HG02852 (cell line): ENCODE results near the gene BTBD8.

Source experiments
- ATAC-seq: cut with Tn5 transposase; IDR thresholded peaks from one replicate; pipeline ENCODE4 v1.9.1; 2021; ENCODE audit warnings: mild to moderate bottlenecking, moderate library complexity; ENCODE audit not compliant: unreplicated experiment

BTBD8 gene

GRCh38 chr1:92188436-92189255 is 108.5 kb downstream of the BTBD8 start:
- no peak for ATAC-seq

- ATAC-seq = no peak
Measured at GRCh38 chr1:92191726-92192125, 111.6 kb downstream of the BTBD8 start.

GRCh38 chr1:92192246-92192645 is 112.1 kb downstream of the BTBD8 start:
- no peak for ATAC-seq

GRCh38 chr1:92194511-92194910 is 114.4 kb downstream of the BTBD8 start:
- no peak for ATAC-seq

- ATAC-seq = no peak
Measured at GRCh38 chr1:92201973-92202372, 121.8 kb downstream of the BTBD8 start.

- no peak for ATAC-seq
Measured at GRCh38 chr1:92203105-92203504, 123.0 kb downstream of the BTBD8 start.

- ATAC-seq = no peak
Measured at GRCh38 chr1:92210701-92211100, 130.6 kb downstream of the BTBD8 start.

GRCh38 chr1:92211166-92211565 is 131.0 kb downstream of the BTBD8 start:
- ATAC-seq = no peak

GRCh38 chr1:92217721-92218120 is 137.6 kb downstream of the BTBD8 start, which contains the start of gene C1orf146:
Gene C1orf146, plus strand, starts transcription at chr1:92217915. Its CDS starts 13,506 bp downstream, at chr1:92231421.
- no peak for ATAC-seq

- no peak for ATAC-seq
Measured at GRCh38 chr1:92218559-92218958, 138.4 kb downstream of the BTBD8 start.

GRCh38 chr1:92219028-92219427 is 138.9 kb downstream of the BTBD8 start:
- ATAC-seq = no peak

GRCh38 chr1:92228401-92228800 is 148.3 kb downstream of the BTBD8 start:
- ATAC-seq = no peak

- ATAC-seq = no peak
Measured at GRCh38 chr1:92230736-92231135, 150.6 kb downstream of the BTBD8 start.
